COLO829 (cell line): ENCODE data around the gene CELSR3.

Experiments
- DNase-seq: peaks from one replicate; pipeline ENCODE4 v3.0.0; 2012; ENCODE audit warnings: low spot score

The CELSR3 gene

DNA sequence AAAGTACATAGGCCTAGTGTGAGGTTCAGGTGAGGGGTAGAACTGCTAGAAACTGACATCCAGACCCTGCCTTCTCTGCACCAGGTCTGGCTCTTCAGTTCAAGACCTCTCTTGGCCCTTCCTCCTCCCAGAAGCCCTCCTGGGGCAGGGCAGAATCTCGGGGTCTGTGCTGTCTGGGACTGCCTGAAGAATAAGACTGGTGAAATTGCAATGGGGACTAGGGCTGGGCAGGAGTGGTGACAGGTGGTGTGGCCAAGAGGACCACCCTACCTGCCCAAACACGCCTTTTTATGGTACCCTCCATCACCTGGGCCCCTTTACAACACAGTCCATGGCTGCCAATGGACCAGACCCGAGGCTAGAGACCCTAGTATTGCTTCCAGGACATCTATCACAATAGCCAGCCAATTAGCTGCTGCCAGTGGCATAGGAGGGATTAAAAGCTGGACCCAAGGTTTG lies 24.6 kb upstream of the CELSR3 start:
- no peak for DNase-seq

DNA sequence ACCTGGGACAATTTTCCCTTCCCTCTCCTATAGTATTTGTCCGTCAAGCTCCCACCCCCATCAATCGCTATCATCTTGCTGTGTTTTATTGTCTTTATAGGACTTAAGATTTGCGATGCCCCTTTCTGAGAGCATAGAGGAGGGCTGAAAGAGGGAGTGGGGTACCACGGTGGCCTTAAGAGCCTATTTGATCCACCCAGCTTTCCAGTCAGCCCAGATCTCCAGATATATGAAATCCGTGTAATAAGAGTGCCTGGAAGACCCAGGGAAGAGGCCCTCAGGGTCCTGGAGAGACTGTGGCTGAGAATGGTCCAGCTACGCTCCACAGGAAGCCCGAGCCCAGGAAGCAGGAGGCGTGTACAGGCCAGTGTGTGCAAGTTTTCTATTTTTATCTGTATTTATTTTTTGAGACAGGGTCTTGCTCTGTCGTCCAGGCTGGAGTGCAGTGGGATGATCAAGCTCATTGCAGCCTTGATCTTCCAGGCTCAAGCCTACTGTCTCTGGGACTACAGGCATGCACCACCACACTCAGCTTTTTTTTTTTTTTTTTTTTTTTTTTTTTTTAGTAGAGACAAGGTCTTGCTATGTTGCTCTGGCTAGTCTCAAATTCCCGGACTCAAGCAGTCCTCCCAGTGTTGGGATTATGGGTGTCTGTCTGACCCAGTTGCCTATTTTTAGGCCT lies 24.0 kb upstream of the CELSR3 start:
- DNase-seq = no peak

DNA sequence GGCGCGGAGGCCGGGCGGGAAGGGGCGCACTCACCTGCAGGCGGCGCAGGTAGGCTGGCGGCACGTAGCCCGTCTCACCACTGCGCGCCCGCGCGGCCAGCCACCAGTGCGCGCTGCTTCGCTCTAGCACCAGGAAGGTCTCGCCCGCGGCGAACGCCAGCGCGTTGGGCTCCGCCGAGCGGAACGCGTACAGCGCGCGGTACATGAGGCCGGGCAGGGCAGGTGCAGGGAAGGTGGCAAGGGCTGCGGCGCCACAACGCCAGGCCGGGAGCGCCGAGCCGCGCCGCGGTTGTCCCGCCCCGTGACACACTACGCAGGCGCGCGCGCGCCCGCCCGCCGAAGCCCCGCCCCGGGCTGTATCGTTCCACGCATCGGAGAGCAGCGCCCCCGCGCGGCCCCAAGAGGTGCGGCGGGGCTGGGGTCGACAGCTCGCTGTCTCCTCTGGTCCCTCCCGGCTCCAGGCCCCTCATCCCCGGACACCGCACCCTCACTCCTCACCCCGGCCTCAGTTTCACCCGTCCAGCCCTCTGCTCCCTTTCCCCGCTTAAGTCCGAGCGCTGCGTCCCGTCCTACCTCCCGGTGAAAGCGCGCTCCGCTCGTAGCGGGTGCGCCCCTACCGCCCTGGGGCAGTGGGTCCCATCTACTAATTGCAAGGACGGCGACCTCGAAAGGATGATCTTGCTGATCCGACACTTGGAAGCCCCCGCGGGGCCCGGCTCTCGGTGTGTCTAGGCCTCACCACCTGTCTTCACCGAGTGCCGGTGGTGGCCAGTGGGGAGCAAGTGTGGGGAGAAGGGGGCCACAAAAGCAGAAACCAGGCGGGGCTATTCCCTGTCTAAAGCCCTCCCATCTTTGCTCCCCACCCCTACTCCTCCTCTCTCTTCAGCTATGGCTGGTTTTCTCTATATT lies 23.2 kb upstream of the CELSR3 start, which contains the start of gene NCKIPSD:
Gene NCKIPSD (minus strand): TSS at position 313 of the 909 bp plus-strand sequence. CDS start 108 bp downstream, at position 205.
- DNase-seq = peak; percentile 97

DNA sequence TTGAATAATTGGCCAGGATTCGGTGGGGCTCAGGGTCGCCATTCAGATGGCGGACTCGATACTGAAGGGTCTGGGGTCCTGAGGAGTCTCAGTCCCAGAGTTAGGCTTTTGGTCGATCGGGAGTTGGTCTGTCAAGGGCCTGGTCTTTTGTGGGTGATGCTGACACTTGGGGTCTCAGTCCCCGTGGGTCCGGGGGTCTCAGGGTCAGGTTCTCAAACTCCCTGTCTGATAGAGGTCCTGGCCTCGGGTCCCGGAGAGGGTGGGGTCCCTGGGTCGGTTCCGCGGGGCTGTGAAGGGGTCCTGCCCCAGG lies 22.6 kb upstream of the CELSR3 start:
- DNase-seq = no peak

DNA sequence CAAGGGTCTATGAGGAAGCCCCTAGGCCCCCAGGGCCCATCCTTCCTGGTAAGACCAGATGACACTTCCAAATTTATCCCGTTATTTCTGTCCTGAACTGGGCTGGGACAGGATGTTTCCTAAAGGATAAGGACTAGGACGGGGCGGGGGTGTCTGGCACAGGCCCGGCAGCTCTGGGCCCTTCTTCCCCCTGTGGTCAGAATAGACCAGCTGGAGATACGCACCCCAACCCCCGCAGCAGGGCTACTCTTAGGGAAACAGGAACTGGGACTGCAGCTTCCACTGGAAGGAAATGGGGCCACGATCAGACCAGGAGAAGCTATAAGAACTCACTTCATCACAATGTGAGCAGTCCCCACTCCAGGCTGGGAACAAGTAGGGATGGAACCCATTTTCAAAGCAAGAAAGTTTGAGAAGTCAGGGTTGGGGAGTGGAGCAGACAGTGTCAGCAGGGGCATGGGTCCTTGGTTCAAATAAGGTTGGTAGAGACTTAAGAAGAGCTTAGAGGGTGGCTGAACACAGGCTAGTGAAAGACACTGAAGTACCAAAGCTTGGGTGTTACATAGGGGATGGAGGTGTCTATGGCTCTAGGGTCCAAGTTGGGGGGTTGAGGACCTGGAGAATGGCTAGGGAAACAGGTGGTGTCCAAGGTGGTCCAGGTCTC lies 21.9 kb upstream of the CELSR3 start:
- DNase-seq = no peak

DNA sequence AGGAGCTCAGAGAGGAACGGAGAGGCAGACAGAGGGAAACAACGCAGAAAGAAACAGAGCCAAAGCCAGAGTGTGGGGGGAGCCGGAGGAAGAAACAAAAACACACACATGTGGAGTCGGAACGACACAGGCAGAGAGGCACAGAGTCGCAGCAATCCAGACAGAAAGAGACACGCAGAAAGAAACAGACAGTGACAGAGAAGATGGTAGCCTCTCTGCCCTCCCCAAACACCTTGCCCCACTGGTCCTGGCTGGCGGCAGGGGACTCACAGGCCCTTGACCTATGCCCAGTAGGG lies 21.3 kb upstream of the CELSR3 start:
- DNase-seq = no peak

DNA sequence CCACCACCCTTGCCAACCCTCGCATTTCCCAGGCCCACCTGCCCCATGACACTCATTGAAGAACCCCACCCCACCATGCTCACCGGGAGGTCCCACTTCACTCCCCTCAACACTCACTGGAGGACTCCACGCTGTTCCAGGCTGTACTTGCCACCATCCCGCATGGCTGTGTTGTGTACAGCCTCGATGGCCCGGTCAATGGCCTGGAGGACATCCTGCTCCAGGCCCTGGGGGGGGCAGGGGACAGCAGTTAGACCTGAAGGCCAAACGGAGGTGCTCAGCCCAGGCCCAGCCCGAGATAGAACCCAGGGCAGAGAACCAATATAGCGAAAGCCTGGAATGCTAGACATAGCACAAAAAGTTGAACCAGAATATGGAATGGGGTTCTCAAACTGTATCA lies 20.1 kb upstream of the CELSR3 start:
- DNase-seq = no peak

DNA sequence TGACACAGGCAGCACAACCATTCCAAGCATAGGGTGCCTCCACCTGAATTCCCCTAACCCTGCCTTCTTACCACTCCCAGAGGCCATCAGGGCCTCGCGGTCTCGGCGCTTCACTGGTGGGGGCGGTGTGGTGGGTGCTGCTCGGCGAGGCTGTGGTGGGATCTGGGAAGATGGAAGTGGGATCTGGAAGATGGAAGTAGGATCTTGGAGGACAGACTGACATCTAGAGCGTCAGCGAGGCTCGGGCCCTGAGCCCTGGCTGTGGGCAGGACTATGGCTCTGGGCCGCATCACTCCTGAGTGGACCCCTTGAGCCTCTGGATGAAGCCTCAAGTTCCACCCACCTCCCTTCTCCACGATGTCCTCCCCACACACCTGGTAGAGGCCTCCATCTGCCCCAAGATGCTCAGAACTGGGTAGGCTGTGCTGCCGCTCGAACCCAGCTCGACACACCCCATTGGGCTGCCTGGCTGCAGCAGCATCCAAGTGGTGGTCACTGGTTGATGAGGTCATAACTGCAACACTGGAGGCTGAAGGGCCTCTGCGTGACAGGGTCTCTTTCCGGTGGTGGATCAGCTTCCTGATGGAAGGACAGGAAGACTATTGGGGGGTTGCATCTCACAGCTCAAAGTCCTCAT lies 19.4 kb upstream of the CELSR3 start:
- no peak for DNase-seq

DNA sequence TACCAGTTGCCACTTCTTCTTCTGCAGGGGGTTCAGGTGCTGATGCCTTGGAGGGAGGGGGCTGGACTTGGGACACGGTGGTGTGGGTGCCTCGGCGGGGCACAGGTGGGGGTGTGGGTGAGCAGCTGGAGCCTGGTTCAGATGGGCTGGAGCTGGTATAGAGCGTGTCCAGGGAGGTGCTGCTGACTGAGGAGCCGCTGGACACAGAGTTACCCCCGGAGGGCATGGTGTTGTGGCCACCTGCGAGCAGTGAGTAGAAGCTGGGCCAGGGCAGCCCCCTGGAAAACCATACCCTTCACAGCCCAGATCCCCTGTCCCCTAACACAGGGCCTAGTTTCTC lies 18.8 kb upstream of the CELSR3 start:
- DNase-seq = no peak

DNA sequence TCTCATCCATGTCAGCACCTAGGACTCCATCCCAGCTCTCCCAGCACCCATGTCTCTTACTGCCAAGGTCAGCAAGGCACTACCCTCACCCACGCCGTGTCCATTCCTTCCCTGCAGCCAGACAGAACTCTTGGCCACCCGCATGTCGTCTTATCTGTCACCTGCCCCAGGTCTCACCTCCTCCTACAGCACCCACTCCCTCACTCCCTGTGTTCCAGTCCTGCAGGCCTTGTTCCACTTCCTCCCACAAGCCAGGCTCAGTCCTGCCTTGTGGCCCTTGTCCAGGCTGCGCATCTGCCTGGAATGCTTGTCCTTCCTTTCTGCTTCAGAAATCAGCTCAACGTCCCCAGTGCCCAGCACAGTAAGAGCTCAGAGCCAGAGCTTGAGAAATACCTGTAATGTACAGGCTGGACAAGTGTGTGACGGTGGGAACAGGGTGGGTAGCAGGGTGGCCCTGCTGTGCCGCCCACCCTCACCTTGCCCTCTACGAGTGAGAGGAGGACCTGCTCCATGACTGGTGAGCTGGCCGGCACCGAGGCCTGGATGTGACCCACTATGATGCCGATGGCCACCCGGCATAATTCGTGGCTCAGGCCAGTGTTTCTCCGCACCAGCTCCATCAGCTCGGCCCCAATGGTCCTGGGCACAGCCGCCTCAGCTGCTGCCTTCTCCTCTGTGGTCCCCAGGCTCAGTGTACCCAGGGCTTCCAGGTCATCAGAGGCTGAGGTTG lies 18.3 kb upstream of the CELSR3 start:
- no peak for DNase-seq

DNA sequence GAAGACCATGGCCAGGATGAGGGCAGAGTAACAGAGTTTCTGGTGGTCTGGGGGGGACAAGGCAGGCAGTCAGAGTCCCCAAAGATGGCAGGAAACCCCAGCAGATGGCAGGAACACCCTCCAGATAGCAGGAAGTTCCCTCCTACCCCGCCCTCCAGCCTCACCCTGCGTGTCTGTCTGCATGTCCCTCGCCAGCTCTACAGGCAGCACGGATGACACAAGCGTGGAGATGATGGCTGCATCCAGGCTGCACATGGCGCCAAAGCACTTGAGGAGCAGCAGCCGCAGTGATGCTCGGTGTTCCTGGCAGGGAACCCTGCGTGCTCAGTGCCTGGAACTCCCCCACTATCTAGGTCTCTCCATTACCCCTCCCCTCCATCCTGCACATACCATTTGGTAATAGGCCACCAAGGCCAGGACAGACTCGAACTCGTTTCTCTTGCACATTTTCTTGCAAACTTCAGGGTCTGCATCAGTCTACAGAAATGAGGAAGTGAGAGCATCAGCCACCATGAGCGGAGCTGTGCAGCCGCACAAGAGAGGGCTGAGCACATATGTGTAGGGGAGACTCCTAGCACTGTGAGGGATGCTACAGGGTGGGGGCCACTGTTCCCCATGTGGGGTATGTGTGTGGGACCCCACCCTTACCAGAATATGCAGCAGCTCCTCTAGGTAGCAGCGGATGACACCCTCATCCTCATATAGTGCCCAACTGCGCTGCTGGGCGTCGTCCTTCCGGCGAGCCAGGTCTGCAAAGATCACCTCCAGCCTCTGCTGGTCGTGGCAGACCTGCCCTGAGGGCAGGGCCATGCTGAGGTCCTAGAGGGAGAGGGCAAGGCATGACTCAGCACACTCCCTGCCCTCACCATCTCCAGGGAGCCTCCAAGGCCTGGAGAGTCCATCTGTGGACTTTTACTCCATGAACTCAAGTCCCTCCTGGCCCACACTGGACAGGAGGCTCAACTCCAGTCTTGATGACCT lies 17.0 kb upstream of the CELSR3 start:
- DNase-seq = no peak

DNA sequence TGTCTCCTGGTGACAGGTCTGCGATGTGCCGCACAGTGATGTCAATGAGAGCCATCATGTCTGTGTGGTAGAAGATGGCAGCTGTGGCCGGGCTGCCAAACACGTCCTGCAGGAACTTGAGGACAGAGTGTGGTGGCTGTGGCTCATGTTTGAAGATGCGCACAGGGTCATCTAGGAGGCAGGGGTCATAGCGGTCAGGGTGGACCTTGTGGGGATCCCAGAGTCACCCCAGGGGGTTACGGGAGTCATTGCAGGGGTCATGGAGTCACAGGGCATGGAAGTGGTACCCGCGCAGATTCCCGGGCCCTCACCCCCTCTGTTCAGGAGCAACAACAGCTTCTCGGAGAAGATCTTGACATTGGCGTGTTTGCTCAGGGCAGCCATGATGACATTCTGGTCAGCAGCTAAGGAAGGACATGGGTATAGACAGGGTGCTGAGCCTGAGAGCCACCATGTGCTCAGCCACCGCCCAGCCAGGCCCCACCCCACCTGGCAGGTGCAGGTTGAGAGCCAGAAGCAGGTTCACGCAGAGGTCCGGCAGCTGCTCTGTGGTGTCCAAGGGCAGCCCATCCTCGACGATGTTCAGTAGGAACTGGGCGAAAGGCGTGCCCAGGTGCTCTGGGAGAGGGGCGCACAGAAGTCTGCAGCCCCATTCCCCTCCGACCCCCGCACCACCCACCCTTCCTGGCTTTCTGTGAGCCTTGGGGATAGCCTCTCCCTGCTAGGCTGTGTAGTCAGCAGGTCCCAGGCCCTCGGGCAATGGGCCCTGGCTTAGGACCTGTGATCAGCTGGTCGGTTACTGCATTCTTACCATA lies 16.1 kb upstream of the CELSR3 start:
- no peak for DNase-seq

DNA sequence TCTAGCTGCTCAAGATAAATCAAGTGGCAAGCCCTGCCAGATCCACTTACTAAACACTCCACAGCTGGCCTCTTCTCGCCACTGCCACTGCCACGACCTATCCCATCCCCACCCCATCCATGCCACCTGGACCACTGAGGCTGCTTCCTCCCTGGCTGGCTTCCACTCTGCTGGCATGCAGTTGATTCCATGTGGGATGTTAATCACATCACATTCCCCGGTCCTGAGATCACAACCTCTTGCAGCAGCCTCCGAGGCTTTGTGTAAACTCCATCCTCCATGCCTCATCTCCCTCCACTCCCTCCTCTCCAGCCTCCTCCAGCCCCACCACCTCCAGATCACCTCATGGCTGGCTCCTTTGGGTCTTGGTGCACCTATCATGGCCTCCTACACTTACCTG lies 15.4 kb upstream of the CELSR3 start:
- DNase-seq = no peak

DNA sequence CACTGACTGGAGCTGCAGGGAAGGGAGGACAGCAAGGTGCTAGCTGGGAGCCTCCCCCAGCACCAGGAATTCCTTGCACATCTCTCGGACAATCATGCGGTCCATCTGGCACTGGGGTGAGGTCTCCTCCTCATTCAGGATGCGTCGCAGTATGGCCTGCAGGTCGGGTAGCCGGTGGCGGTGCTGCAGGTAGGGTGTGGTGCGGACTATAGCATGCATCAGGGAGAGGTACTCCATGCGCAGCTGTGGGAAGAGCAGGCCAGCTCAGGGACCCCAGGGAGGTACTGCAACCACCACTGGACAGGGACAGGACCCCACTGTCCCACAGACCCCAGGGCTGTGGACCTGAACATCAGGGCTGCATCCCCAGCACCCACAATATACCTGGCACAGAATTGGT lies 11.8 kb upstream of the CELSR3 start:
- DNase-seq = no peak

DNA sequence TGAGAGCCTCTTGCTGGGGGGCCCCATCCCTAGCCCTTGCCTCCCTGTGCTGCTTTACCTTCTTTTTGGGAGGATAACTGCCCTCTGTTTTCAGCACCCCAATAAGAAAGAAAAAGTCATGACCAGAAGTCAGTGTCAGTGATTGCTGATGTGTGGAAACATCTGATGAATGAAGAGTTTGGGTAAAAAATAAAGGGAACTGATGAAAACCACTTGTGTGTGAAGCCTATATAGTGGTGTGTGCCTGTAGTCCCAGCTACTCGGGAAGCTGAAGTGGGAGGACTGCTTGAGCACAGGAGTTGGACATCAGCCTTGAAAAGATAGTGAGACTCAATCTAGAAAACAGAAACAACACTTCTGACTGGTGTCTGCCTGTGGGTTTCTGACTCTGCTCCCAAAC lies 9.8 kb upstream of the CELSR3 start:
- no peak for DNase-seq

DNA sequence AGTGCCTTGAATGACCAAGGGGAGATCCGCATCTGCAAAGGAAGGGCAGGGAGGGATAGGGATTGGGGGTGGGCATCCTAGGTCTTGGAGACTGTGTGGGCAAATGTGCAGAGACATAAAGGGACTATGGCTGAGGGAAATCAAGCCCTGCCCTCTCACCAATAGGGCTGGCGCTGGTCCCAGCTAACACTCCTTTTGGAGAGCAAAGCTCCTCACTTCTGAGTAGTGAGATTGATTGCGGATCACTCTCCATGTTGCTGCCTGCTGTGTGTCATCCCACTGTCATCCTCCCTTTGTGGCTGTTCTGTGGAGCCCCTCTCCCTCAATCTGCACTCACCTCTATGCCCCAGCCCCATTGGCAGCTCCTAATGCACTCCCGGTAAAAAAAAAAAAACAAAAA lies 2.2 kb upstream of the CELSR3 start:
- no peak for DNase-seq

DNA sequence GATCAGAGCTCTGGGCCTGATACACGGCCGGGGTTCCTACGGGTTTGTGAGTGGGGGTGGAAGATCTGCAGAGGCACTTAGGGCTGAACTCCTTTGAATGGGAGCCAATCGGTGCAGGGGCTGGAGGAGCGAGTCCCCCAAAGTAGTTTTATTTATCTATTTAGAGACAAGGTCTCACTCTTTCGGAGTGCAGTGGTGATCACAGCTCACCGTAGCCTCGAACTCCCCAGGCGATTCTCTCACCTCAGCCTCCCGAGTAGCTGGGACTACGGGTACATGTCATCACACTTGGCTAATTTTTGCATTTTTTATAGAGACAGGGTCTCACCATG lies 1.6 kb upstream of the CELSR3 start:
- no peak for DNase-seq

DNA sequence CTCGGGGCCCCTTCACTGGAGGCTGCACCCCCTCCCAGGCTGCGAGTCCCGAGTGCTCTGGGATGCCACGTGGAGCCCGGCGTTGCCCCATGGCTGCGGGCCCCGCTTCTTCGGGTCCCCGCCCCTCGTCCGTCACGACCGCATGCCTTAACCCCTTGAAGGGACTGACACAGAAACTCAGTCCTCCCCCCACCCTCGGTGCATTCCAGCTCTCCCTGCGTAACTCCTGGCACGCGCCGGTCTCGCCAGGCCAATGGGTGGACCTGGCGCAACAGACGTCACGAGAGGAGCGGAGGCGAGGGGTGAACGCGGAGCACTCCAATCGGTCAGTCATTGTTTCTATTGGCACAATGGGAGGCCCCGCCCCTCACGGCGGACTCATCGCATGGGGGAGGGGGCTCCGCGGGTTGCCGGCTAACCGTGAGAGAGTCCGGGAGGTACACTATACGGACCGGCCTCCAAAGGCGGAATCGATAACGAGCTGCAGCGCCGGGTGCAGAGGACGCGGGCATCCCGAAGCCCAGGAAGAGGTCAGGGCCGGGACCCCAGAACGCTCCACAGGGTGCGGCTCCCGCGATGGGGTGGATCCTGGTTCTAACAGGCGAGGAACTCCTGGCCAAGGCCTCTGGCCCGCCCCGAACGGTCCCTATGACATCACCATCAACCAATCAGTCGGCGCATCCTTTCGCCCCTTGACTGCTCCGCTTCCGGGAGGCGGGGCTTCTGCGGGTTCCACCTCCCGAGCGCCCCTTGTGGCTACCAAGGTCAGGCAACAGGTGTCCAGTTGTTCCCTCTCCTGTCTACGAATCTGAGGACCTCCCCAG lies 1.0 kb upstream of the CELSR3 start:
- peak; percentile 100 for DNase-seq

DNA sequence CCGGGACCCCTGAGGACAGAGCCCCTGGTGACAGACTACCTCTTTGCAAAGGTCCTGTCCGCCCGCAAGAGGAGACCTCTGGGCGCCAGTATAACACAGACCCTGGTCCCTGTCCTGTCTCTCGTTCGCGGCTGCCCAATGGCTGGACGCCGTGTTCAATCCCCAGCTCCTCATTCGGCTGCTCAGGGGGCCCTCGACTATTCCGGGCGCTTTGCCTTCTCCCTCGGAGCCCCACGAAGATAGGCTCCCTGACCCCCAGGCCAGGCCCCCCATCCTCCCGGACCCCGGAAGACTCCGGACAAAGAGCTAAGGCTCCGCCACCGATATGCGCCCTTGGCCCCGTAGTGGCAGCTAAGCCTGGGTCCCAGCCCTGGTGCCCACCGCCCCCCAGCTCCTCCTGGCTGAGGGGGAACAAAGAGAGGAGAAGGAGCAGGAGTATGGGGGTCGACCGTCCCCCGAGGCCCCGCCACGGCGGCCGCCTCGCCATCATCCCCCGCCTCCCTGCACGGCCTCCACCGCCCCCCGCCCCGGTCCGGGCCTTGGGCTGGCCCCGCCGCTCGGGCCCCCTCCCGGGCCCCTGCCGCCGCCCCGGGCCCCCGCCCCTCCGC lies 437 bp downstream of the CELSR3 start:
- DNase-seq = no peak
